ENCODE measurements around the gene FAM117A. TPM values are rescaled to one million over a fixed set of nuclear protein-coding genes. Genes with fewer than 3 reads are reported as not detected.

Gene FAM117A
- total RNA-seq, 6 donors from 2014 or later, result 15.1 to 22.0 (median 18.2) TPM

DNA sequence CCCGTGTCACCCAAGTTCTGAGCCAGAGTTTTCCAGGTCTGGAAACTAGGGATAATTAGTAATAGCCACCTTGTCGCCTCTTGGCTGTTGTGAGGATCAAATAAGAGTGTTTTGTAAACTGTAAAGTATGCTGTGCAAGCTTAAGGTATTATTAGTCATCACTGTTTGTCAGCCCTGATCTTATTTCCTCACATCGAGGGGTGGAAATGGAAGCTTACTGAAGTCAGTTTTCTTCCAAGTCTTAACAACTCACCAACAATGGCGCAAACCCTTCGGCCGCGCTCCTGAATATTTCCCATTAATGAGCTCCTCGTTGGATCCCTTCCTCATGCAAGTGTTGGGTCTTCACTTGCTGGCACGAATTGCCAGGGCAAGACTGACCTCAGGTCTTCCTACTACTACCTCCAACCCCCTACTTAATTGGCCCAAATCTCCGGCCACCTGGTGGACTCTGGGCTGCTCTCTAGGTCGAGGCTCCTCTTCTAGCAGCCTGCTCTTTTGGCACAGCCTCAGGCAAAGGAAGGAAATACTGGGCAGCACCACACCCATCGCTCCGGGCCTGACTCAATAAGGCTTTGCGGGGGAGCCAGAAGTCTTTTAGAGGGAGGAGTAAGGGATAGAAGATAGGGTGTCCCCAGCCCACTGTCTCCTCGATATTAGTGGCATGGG, 55.3 kb downstream of the FAM117A start:
- peak overlapping the region; percentile 23 to 97 (median 96) for H3K27ac ChIP-seq

DNA sequence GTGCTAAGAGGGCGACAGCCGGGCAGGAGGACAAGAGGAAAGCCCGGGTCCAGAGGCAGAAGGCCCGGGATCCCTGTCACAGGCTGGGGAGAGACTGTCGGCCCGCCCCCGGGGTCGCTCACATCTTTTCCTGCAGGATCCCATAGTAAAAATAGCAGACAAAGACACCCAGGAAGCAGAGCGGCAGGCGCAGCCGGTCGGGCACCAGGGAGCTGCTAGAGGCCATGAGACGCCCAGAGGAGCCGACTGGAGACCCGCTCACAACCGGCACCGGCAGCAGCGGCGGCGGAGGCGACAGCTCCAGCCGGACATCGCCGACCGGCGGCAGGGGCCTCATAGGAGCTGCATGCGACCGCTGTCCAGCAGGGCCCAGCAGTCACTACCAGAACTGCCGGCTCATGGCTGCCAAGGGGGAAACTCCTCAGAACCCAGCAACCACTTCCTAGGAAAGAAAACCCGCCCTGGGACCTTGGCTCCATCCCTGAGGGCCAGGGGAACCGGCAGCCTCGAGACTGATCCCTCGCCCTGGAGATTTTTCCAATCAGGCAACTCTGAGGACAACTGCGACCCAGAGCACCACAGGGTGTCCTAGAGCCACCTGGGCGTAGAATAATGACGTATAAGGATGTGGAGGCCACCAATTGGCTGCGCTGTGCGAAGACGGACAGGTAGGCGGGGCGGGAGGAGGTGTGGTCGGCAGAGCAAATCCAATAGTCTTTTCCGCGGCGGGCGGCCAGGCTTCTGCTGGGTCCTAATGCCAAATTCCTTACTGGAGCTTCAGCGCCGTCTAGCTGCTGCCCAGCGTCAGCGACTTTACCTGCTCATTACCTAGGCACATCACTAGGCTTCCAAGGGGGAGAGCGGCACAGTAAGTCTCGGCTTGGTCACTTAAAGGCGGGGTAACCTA, 56.1 kb downstream of the FAM117A start, which contains the start of gene SLC35B1:
Gene SLC35B1, minus strand, starts transcription at position 357 of the 907 bp plus-strand sequence. Its CDS starts 131 bp downstream, at position 226.
- H3K36me3 ChIP-seq, result peaks cover 20 to 50% (median 34%) of the 10 kb centered on the region in 4 donors
- WGBS, 2 donors, result 0 to 1% methylated on average over 11 to 48 of the region's 53 CpGs
- TF ChIP-seq, protein P1, sequence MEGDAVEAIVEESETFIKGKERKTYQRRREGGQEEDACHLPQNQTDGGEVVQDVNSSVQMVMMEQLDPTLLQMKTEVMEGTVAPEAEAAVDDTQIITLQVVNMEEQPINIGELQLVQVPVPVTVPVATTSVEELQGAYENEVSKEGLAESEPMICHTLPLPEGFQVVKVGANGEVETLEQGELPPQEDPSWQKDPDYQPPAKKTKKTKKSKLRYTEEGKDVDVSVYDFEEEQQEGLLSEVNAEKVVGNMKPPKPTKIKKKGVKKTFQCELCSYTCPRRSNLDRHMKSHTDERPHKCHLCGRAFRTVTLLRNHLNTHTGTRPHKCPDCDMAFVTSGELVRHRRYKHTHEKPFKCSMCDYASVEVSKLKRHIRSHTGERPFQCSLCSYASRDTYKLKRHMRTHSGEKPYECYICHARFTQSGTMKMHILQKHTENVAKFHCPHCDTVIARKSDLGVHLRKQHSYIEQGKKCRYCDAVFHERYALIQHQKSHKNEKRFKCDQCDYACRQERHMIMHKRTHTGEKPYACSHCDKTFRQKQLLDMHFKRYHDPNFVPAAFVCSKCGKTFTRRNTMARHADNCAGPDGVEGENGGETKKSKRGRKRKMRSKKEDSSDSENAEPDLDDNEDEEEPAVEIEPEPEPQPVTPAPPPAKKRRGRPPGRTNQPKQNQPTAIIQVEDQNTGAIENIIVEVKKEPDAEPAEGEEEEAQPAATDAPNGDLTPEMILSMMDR (IDR thresholded peaks at IDR 0.05), result peak; percentile 62 to 77 (median 70)
- TF ChIP-seq POLR2A (IDR thresholded peaks at IDR 0.05), result peak in 3 of 4 donors; percentile 60 to 72 (median 68)
- peak; percentile 78 to 88 for TF ChIP-seq POLR2AphosphoS5 (IDR thresholded peaks at IDR 0.05)
- peak in 1 of 4 donors; percentile 1 for TF ChIP-seq EP300 (IDR thresholded peaks at IDR 0.05)

More for the DNA sequence above, 55.3 kb downstream of the FAM117A start:
- H3K4me3 ChIP-seq, result peak overlapping the region; percentile 11 to 98 (median 85)
- WGBS, 2 donors, result 47 to 53% methylated on average over 13 to 15 of the region's 15 CpGs
- no peaks in the 10 kb centered on the region for H3K27me3 ChIP-seq
- H3K9me3 ChIP-seq, result no peaks in the 10 kb centered on the region
- H3K36me3 ChIP-seq, result peaks cover 12 to 50% (median 26%) of the 10 kb centered on the region in 4 donors
- TF ChIP-seq POLR2AphosphoS5 (IDR thresholded peaks at IDR 0.05) (no peak), POLR2A (IDR thresholded peaks at IDR 0.05) (no peak), EP300 (IDR thresholded peaks at IDR 0.05) (no peak)
- TF ChIP-seq, protein P1 (IDR thresholded peaks at IDR 0.05), result no peak
- ATAC-seq (ENCODE audit: low FRiP score in 2 of 2) (no peak), DNase-seq (peak in 1 of 2 donors; percentile 24)
- peaks cover 19 to 33% (median 25%) of the 10 kb centered on the region in 4 donors for H3K4me1 ChIP-seq

DNA sequence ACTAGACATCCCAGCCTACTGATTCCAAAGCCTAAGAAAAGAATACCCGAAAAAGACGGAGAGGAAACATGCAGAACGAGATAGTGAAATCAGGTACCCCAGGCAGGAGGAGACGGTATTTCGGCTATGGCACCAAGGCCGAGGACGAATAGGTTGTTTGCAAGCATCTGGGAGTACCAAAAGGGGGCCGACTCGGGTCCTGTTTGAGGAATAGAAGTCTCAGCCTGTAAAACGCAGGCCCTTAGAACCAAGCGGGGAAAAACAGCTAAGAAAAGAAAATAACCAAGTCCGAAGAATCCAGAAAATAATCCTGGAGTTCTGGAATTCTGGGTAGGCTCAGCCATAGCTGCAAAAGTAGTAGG, 56.7 kb downstream of the FAM117A start:
- H3K9me3 ChIP-seq, result no peaks in the 10 kb centered on the region
- H3K4me1 ChIP-seq, result peaks cover 19 to 33% (median 25%) of the 10 kb centered on the region in 4 donors
- H3K27me3 ChIP-seq, result no peaks in the 10 kb centered on the region
- DNase-seq (no peak), ATAC-seq (ENCODE audit: low FRiP score in 2 of 2) (no peak)
- peak overlapping the region; percentile 93 to 97 (median 96) for H3K27ac ChIP-seq
- H3K4me3 ChIP-seq, result peak overlapping the region; percentile 75 to 100 (median 96)
- 1% methylated on average over 12 of the region's 12 CpGs for WGBS, 2 donors
- TF ChIP-seq POLR2AphosphoS5 (IDR thresholded peaks at IDR 0.05) (no peak), EP300 (IDR thresholded peaks at IDR 0.05) (no peak), POLR2A (IDR thresholded peaks at IDR 0.05) (no peak)
- TF ChIP-seq, protein P1 (IDR thresholded peaks at IDR 0.05), result no peak
- peaks cover 26 to 55% (median 41%) of the 10 kb centered on the region in 4 donors for H3K36me3 ChIP-seq

More for the DNA sequence above, 56.1 kb downstream of the FAM117A start, which contains the start of gene SLC35B1:
- no peaks in the 10 kb centered on the region for H3K27me3 ChIP-seq
- H3K9me3 ChIP-seq, result no peaks in the 10 kb centered on the region
- DNase-seq (peak; percentile 94 to 99), ATAC-seq (ENCODE audit: low FRiP score in 2 of 2) (peak; percentile 99 to 100)
- H3K27ac ChIP-seq, result peak within 1 kb of the TSS; percentile 93 to 97 (median 96)
- H3K4me3 ChIP-seq, result peak within 1 kb of the TSS; percentile 75 to 100 (median 96)
- H3K4me1 ChIP-seq, result peaks cover 19 to 33% (median 25%) of the 10 kb centered on the region in 4 donors

DNA sequence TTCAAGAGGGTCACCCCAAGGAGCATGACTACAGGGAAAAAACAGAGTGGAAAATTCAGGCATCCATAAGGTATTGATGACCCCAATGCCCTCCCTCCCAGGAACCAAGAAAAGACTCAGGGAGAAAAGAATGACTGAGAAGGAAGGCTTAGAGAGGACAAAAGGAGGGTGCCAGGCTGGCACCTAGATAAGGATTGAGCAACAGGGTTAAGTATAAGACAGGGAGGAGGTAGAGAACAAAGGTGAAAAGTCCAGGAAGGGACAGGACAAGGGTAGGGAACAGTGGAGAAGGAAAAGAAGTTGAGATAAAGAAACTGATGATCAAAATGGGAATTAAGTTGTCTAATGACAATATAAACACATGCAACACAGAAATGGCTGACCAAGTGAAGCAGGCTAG, 58.7 kb downstream of the FAM117A start:
- H3K36me3 ChIP-seq, result peaks cover 34 to 57% (median 54%) of the 10 kb centered on the region in 4 donors
- H3K4me3 ChIP-seq, result no peak overlapping the region
- ATAC-seq (ENCODE audit: low FRiP score in 2 of 2) (no peak), DNase-seq (no peak)
- TF ChIP-seq EP300 (IDR thresholded peaks at IDR 0.05) (no peak), POLR2A (IDR thresholded peaks at IDR 0.05) (no peak), POLR2AphosphoS5 (IDR thresholded peaks at IDR 0.05) (no peak)
- TF ChIP-seq, protein P1 (IDR thresholded peaks at IDR 0.05), result no peak
- H3K27me3 ChIP-seq, result no peaks in the 10 kb centered on the region
- peaks cover 19 to 33% (median 25%) of the 10 kb centered on the region in 4 donors for H3K4me1 ChIP-seq
- no peak overlapping the region for H3K27ac ChIP-seq
- no peaks in the 10 kb centered on the region for H3K9me3 ChIP-seq

Measured in upper lobe of left lung (tissue), 6 donors.